Left lung (tissue), 10 donors: ENCODE data around the gene GORASP1. TPM values are rescaled to one million over a fixed set of nuclear protein-coding genes. Genes with fewer than 3 reads are reported as not detected.

Source experiments
- ATAC-seq: fragments of 200-7000 bp; cut with Tn5 transposase; one replicate; pipeline ENCODE4 v1.9.1; 2020; ENCODE audit warnings: moderate library complexity
- DNase-seq, 4 donors: peaks; one replicate each; pipeline ENCODE4 v3.0.0-alpha.2; 2013 to 2020
- H3K27ac ChIP-seq, 2 donors: fragments of 200-600 bp; sonication (generic) in 1 of 2; one replicate each; pipeline versions ENCODE4 v1.5.0 to v1.8.0; 2020 to 2021
- H3K27me3 ChIP-seq, 2 donors: fragments of 200-600 bp; sonication (generic) in 1 of 2; one replicate each; pipeline versions ENCODE4 v1.5.0 to v1.8.0; 2020 to 2021
- H3K36me3 ChIP-seq, 2 donors: fragments of 200-600 bp; sonication (generic) in 1 of 2; one replicate each; pipeline versions ENCODE4 v1.5.0 to v1.8.0; 2020 to 2021
- H3K4me1 ChIP-seq, 2 donors: fragments of 200-600 bp; one replicate each; pipeline ENCODE4 v1.8.0; 2021
- H3K4me3 ChIP-seq, 2 donors: fragments of 200-600 bp; sonication (generic) in 1 of 2; one replicate each; pipeline versions ENCODE4 v1.5.0 to v1.8.0; 2020 to 2021; ENCODE audit warnings: mild to moderate bottlenecking in 1 of 2
- H3K9me3 ChIP-seq, 2 donors: fragments of 200-600 bp; sonication (generic) in 1 of 2; one replicate each; pipeline versions ENCODE4 v1.5.0 to v1.8.0; 2020 to 2021
- intact Hi-C, 2 donors: fragments of 100-400 bp; cut with DNase I; formaldehyde crosslinking; loops; one replicate each; pipeline versions ENCODE4 v1.11.2 to v1.14.2; 2022
- polyA plus RNA-seq, 6 donors: library from polyadenylated mRNA; unstranded; fragments of 120-200 nt; gene quantifications; one replicate each; pipeline ENCODE4 v1.2.1, GENCODE V29; 2013; ENCODE audit not compliant: insufficient read length in 6 of 6
- total RNA-seq, 2 donors: library from RNA; stranded (reverse); fragmentation: NEBNext Ultra II Directional; extraction: Animal tissue kit (Norgen Biotek cat#: 25700); gene quantifications; one replicate each; pipeline ENCODE4 v1.2.1, GENCODE V29; 2021
- TF ChIP-seq, protein P1 (sequence below), 2 donors: fragments of 200-600 bp; sonication (generic) in 1 of 2; IDR thresholded peaks; one replicate each; pipeline versions ENCODE4 v1.5.0 to v1.8.0; 2021; ENCODE audit warnings: antibody characterized with exemption in 2 of 2
- donor health status: DM: no; HTN: yes; CAD: no.
- donor health status: DM: no; HTN: no; CAD: no.

GORASP1 gene
- total and polyA plus RNA-seq, 8 donors, result 57.9 to 73.9 (median 62.8) TPM

GRCh38 chr3:39112535-39112934 is 5.1 kb upstream of the GORASP1 start:
- Histone ChIP-seq H3K27me3 (no peaks in the 10 kb centered on the region), H3K27ac (no peak overlapping the region), H3K4me1 (peaks cover 4 to 15% of the 10 kb centered on the region in 2 donors), H3K4me3 (no peak overlapping the region), H3K36me3 (peaks cover 0 to 6% of the 10 kb centered on the region in 2 donors), H3K9me3 (no peaks in the 10 kb centered on the region)
- intact Hi-C loops, result no loop called here
- TF ChIP-seq, protein P1, sequence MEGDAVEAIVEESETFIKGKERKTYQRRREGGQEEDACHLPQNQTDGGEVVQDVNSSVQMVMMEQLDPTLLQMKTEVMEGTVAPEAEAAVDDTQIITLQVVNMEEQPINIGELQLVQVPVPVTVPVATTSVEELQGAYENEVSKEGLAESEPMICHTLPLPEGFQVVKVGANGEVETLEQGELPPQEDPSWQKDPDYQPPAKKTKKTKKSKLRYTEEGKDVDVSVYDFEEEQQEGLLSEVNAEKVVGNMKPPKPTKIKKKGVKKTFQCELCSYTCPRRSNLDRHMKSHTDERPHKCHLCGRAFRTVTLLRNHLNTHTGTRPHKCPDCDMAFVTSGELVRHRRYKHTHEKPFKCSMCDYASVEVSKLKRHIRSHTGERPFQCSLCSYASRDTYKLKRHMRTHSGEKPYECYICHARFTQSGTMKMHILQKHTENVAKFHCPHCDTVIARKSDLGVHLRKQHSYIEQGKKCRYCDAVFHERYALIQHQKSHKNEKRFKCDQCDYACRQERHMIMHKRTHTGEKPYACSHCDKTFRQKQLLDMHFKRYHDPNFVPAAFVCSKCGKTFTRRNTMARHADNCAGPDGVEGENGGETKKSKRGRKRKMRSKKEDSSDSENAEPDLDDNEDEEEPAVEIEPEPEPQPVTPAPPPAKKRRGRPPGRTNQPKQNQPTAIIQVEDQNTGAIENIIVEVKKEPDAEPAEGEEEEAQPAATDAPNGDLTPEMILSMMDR (IDR thresholded peaks at IDR 0.05), result no peak
- no peak for ATAC-seq
- no peak for DNase-seq

DNA sequence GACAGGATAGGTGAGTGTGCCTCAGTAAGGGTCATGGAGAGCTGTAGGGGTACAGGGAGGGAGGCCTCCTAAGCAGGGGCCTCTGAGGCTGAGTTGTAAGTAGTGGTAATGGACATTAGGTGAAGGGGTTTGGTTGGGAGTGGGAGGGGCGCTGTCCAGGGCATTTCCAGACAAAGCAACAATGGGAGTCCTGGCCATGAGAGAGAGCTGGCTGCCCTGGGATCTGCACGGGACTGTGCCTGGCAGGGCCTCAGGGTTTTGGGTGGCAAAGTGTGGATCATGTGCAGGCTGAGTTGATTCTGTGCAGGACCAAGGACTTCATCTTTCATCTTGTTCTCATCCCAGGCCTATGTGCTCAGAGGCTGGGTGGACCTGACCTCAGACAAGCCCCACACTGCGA is 4.7 kb upstream of the GORASP1 start:
- Histone ChIP-seq H3K4me3 (no peak overlapping the region), H3K9me3 (no peaks in the 10 kb centered on the region), H3K4me1 (peaks cover 4 to 15% of the 10 kb centered on the region in 2 donors), H3K27ac (no peak overlapping the region), H3K36me3 (peaks cover 0 to 6% of the 10 kb centered on the region in 2 donors), H3K27me3 (no peaks in the 10 kb centered on the region)
- TF ChIP-seq, protein P1 (IDR thresholded peaks at IDR 0.05), result no peak
- ATAC-seq (no peak), DNase-seq (no peak)
- intact Hi-C loops, result no loop called here

DNA sequence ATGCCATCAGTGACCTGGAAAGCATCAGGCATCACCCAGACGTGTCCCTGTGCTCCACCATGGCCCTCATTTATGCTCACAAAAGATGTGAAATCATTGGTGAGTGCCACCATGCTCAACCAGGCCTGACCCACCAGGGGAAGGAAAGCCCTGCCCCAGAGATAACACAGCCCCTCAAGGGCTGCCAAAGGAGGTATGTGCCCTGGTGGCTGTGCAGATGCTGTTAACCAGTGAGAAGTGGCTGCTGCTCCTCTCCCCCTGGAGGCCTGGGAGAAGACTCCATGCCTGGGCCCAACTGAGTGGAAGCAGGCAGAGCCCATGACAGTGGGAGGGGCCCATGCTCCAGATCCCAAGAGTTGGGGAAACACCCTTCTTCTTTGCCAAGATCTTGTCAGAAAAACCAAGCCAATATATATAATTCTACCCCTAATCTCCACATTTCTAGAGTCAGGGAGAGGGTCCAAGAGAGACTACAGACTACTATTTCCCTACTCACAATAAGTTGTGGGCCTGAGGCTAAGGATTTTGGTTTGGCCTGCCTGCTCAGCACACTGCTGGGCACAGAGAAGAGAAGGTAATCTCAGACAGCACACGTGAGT is 2.7 kb upstream of the GORASP1 start:
- DNase-seq (no peak), ATAC-seq (no peak)
- intact Hi-C loops, result no loop called here
- Histone ChIP-seq H3K27ac (no peak overlapping the region), H3K9me3 (no peaks in the 10 kb centered on the region), H3K4me1 (peaks cover 10 to 31% of the 10 kb centered on the region in 2 donors), H3K27me3 (no peaks in the 10 kb centered on the region), H3K4me3 (no peak overlapping the region), H3K36me3 (no peaks in the 10 kb centered on the region)
- TF ChIP-seq, protein P1 (IDR thresholded peaks at IDR 0.05), result no peak

GRCh38 chr3:39109086-39109485 is 1.7 kb upstream of the GORASP1 start:
- no peaks in the 10 kb centered on the region for H3K9me3 ChIP-seq
- no peak overlapping the region for H3K4me3 ChIP-seq
- H3K4me1 ChIP-seq, result peaks cover 10 to 42% of the 10 kb centered on the region in 2 donors
- no peaks in the 10 kb centered on the region for H3K27me3 ChIP-seq
- H3K27ac ChIP-seq, result no peak overlapping the region
- no peaks in the 10 kb centered on the region for H3K36me3 ChIP-seq
- no peak for DNase-seq
- TF ChIP-seq, protein P1 (IDR thresholded peaks at IDR 0.05), result no peak
- no peak for ATAC-seq
- intact Hi-C loops, result no loop called here

GRCh38 chr3:39108200-39108710 is 828 bp upstream of the GORASP1 start:
- intact Hi-C loops, result no loop called here
- no peak for DNase-seq
- peak; percentile 4 for ATAC-seq

More at GRCh38 chr3:39108200-39108710, 828 bp upstream of the GORASP1 start:
- Histone ChIP-seq H3K4me1 (peaks cover 10 to 50% of the 10 kb centered on the region in 2 donors), H3K36me3 (no peaks in the 10 kb centered on the region), H3K27ac (peak overlapping the region in 1 of 2 donors; percentile 96), H3K4me3 (peak overlapping the region; percentile 85 to 89), H3K27me3 (no peaks in the 10 kb centered on the region), H3K9me3 (no peaks in the 10 kb centered on the region)
- TF ChIP-seq, protein P1 (IDR thresholded peaks at IDR 0.05), result no peak
